Measurements from ENCODE around the gene CAMK2D. TPM values are rescaled to one million over a fixed set of nuclear protein-coding genes. Genes with fewer than 3 reads are reported as not detected.

CAMK2D gene
- total and polyA plus RNA-seq, 4 donors = 10.1 to 31.0 (median 25.6) TPM

DNA sequence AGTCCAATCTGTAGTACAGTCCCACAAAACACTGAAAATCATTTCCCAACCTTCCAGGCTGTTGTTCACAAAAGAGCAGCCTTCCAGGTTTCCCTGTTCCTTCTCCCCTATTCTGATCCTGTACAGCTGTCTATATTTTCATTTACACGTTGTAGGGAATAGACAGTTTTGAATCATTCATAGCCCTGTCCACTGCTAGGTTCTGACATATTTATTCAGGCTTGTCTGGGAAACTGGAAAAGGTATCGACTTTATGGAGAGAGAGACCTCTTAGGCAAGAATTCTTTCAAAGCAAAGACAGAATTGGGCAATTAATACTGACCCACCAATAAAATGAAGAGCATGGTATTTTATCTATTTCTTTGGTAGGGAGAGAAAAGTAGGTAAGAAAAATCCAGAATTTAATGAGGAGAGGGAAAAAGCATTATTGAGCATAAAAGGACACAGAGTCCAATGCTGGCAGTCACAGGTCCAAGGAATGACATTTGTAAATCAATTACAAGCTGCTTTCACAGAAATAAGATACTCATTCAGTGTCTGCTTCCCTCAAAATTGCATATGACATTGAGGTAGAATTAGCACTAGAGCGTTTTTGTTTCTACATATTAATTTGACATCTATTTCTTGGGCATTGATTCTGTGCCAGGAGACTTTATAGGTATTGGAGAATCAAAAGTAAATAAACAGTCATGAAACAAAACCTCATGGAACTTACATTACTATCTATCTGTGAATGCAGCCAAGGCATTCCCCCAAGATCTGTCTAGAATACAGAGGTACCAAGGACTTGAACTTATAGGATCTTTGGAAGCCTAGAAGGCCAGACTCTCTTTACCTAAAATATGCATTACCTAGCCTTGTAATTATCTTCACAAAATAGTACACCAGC is 127.2 kb downstream of the CAMK2D start:
- no peak for TF ChIP-seq GABPA (IDR thresholded peaks at IDR 0.05 in 1 of 2, conservative IDR thresholded peaks at IDR 0.05 in 1 of 2)
- TF ChIP-seq, protein P1, sequence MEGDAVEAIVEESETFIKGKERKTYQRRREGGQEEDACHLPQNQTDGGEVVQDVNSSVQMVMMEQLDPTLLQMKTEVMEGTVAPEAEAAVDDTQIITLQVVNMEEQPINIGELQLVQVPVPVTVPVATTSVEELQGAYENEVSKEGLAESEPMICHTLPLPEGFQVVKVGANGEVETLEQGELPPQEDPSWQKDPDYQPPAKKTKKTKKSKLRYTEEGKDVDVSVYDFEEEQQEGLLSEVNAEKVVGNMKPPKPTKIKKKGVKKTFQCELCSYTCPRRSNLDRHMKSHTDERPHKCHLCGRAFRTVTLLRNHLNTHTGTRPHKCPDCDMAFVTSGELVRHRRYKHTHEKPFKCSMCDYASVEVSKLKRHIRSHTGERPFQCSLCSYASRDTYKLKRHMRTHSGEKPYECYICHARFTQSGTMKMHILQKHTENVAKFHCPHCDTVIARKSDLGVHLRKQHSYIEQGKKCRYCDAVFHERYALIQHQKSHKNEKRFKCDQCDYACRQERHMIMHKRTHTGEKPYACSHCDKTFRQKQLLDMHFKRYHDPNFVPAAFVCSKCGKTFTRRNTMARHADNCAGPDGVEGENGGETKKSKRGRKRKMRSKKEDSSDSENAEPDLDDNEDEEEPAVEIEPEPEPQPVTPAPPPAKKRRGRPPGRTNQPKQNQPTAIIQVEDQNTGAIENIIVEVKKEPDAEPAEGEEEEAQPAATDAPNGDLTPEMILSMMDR (IDR thresholded peaks at IDR 0.05; ENCODE audit: low read depth, low read length, missing input control) = no peak
- TF ChIP-seq NR2F2 (IDR thresholded peaks at IDR 0.05) = no peak
- TF ChIP-seq JUND (IDR thresholded peaks at IDR 0.05) = no peak
- TF ChIP-seq RXRA (IDR thresholded peaks at IDR 0.05) = no peak
- TF ChIP-seq RAD21 (IDR thresholded peaks at IDR 0.05) = peak in 1 of 2 donors; percentile 56
- TF ChIP-seq, protein P2, sequence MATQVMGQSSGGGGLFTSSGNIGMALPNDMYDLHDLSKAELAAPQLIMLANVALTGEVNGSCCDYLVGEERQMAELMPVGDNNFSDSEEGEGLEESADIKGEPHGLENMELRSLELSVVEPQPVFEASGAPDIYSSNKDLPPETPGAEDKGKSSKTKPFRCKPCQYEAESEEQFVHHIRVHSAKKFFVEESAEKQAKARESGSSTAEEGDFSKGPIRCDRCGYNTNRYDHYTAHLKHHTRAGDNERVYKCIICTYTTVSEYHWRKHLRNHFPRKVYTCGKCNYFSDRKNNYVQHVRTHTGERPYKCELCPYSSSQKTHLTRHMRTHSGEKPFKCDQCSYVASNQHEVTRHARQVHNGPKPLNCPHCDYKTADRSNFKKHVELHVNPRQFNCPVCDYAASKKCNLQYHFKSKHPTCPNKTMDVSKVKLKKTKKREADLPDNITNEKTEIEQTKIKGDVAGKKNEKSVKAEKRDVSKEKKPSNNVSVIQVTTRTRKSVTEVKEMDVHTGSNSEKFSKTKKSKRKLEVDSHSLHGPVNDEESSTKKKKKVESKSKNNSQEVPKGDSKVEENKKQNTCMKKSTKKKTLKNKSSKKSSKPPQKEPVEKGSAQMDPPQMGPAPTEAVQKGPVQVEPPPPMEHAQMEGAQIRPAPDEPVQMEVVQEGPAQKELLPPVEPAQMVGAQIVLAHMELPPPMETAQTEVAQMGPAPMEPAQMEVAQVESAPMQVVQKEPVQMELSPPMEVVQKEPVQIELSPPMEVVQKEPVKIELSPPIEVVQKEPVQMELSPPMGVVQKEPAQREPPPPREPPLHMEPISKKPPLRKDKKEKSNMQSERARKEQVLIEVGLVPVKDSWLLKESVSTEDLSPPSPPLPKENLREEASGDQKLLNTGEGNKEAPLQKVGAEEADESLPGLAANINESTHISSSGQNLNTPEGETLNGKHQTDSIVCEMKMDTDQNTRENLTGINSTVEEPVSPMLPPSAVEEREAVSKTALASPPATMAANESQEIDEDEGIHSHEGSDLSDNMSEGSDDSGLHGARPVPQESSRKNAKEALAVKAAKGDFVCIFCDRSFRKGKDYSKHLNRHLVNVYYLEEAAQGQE (IDR thresholded peaks at IDR 0.05) = peak; percentile 94
- no peak for TF ChIP-seq FOXA1 (IDR thresholded peaks at IDR 0.05)
- TF ChIP-seq TAF1 (conservative IDR thresholded peaks at IDR 0.05) = no peak
- TF ChIP-seq, protein P3, sequence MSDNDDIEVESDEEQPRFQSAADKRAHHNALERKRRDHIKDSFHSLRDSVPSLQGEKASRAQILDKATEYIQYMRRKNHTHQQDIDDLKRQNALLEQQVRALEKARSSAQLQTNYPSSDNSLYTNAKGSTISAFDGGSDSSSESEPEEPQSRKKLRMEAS (IDR thresholded peaks at IDR 0.05) = no peak
- TF ChIP-seq, protein P4, sequence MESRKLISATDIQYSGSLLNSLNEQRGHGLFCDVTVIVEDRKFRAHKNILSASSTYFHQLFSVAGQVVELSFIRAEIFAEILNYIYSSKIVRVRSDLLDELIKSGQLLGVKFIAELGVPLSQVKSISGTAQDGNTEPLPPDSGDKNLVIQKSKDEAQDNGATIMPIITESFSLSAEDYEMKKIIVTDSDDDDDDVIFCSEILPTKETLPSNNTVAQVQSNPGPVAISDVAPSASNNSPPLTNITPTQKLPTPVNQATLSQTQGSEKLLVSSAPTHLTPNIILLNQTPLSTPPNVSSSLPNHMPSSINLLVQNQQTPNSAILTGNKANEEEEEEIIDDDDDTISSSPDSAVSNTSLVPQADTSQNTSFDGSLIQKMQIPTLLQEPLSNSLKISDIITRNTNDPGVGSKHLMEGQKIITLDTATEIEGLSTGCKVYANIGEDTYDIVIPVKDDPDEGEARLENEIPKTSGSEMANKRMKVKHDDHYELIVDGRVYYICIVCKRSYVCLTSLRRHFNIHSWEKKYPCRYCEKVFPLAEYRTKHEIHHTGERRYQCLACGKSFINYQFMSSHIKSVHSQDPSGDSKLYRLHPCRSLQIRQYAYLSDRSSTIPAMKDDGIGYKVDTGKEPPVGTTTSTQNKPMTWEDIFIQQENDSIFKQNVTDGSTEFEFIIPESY (IDR thresholded peaks at IDR 0.05) = no peak
- no peak for TF ChIP-seq FOXA2 (IDR thresholded peaks at IDR 0.05)
- TF ChIP-seq HNF4A (conservative IDR thresholded peaks at IDR 0.05) = peak; percentile 55 to 59
- peak; percentile 6 for TF ChIP-seq HNF4G (IDR thresholded peaks at IDR 0.05)
- TF ChIP-seq EGR1 (IDR thresholded peaks at IDR 0.05; ENCODE audit: low read depth in 2 of 2) = no peak
- TF ChIP-seq SP1 (IDR thresholded peaks at IDR 0.05) = no peak
- TF ChIP-seq YY1 (IDR thresholded peaks at IDR 0.05) = peak; percentile 46
- TF ChIP-seq, protein P5, sequence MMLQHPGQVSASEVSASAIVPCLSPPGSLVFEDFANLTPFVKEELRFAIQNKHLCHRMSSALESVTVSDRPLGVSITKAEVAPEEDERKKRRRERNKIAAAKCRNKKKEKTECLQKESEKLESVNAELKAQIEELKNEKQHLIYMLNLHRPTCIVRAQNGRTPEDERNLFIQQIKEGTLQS (IDR thresholded peaks at IDR 0.05) = no peak
- no peaks in the 10 kb centered on the region for H3K9me3 ChIP-seq (ENCODE audit: control insufficient read depth in 4 of 4, low read length in 3 of 4)
- no peaks in the 10 kb centered on the region for H3K36me3 ChIP-seq (ENCODE audit: control insufficient read depth in 4 of 4, insufficient read depth in 3 of 4, low read depth in 1 of 4, low read length in 3 of 4)
- DNase-seq (ENCODE audit: low spot score) = no peak
- peak overlapping the region; percentile 25 to 49 for H3K27ac ChIP-seq (ENCODE audit: low read depth in 1 of 2, low read length in 2 of 2)
- no peak overlapping the region for H3K4me3 ChIP-seq (ENCODE audit: low read depth in 1 of 3, low read length in 3 of 3)
- 35% methylated on average over 3 of the region's 3 CpGs for WGBS
- H3K27me3 ChIP-seq (ENCODE audit: control insufficient read depth in 4 of 4, insufficient read depth in 4 of 4, low read length in 3 of 4) = no peaks in the 10 kb centered on the region
- no peak overlapping the region for H3K9ac ChIP-seq (ENCODE audit: low read depth in 1 of 2, low read length in 2 of 2)
- peaks cover 3 to 36% (median 17%) of the 10 kb centered on the region in 4 donors for H3K4me1 ChIP-seq (ENCODE audit: control insufficient read depth in 4 of 4, insufficient read depth in 4 of 4, low read length in 3 of 4)
